Measurements from ENCODE around the gene PRKCB.

PRKCB gene

GRCh38 chr16:23836404-23837311 lies 875 bp downstream of the PRKCB start:
- no peak for DNase-seq

DNA sequence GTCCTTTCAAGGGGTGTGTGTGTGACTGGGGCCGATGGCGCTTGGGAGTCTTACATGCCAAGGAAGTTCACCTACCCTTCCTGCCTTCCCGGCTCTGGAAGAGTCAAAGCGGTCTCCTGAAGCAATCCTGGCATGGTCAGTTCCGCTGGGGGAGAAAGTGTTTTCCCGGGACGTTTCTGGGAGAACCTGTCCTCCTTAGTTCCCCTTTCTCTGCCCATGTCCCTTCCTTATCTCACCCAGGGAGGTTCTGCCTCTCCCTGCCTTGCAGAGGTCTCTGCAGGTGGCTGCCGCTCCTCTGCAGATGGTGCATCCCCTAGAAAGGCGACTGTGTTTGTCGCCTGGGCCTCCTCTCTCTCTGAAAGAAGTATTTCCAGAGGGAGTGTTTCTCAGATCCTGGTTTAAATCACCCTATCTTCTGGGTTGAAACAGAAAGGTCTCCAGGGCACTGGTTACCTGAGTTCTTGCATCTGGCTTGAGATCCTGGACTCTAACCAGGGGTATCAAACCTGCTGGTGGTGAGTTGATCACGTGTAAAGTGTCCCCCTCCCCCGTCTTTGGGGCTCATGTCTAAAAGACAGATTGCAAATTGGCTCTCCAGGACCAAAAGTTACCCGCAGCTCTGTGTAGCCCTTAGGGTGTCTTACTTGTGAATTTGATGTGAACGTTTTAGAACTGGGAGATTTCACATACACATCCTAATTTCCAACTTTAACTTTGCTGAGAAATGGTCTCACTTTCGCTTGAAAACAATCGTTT lies 1.9 kb downstream of the PRKCB start:
- no peak for DNase-seq

DNA sequence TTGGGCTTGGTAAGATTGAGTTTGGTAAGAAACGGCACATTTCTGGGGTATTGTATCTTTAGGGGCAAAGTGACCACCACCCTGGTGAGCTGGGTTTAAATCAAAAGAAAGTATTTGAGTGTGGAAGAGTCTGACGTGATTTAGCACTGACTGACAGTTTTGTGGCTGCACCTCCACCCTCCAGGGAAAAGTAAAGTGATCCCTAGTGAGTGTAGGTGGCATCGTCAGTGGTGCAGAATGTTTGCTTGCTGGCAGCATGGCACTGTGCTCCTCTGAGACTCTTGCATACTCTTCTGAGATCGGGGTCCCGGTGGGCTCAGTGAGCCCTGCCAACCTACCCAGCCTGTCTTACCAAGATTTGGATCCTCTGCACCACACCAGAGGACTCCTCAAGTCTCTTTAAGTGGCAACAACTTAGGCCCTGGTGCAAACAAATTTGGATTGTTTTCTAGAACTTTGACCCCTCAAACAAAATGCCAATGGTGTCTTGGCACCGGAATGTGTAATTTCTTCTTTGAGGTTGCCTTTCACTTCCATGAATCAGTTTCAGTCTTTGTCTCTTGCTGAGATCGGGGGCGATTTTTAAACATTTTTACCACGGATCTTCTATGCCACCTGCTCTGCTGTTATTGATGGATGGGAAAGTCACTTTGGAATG lies 2.8 kb downstream of the PRKCB start:
- DNase-seq = no peak

- DNase-seq = no peak
These were observed 4.5 kb downstream of the PRKCB start for GRCh38 chr16:23840310-23840709.

GRCh38 chr16:23842137-23842600 lies 6.4 kb downstream of the PRKCB start:
- DNase-seq = no peak

DNA sequence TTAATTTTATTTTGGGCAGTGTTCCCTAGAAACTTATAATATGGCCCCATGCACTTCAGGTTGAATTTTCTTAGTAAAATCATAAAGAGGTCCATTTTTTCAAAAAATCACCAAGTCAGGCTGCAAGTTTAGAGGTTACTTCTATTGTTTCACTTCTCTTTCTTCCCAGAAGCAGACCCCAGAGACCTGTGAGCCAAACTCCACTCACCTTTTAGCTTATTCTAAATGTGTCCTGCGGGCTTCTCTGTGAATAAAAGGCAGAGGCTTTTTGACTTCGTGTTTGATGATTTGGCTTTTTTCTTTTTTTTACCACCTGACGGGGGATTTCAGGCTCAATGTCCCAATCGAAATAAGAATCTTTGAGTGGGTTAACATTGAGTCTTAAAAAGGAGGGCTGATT lies 7.4 kb downstream of the PRKCB start:
- no peak for DNase-seq

GRCh38 chr16:23847251-23847650 lies 11.5 kb downstream of the PRKCB start:
- DNase-seq = no peak

DNA sequence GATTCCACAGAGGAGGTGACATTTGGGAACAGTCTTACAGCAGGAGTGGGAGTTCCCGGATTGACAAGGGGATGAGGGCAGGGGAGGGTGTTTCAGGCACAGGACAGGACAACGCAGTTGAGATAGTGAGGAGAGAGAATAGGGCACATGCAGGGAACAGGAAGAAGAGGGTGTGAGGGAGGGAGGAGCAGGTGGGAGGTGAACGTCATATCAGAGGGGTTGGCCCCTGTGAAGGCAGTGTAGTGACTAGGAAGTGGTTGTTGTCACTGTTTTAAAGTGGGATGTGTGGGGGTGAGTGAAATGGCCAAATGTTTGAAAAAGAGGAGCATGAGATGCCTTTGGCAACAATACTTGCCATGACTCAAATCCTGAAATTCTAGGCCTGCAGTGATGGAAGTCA lies 12.2 kb downstream of the PRKCB start:
- DNase-seq = no peak

- no peak for DNase-seq
These were observed 13.2 kb downstream of the PRKCB start for GRCh38 chr16:23848958-23849357.

GRCh38 chr16:23852794-23853562 lies 17.2 kb downstream of the PRKCB start:
- DNase-seq = no peak

DNA sequence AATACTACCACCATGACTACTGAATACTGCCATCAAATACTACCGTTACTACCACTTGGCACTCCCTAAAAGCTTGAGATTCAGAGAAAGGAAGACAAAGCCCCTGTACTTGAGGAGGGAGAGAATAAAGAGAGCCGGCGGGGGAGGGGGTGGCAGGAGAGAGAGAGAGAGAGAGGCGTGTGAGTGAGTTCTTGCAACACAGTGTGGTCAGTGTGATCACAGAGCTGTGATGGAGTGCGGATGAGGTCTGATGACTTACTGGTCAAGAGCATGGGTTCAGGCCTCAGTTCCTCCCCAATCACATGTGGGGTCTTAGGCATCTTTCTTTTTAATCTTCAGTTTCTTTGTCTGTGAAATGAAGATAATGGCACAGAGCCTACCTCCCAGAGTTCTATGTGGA lies 19.2 kb downstream of the PRKCB start:
- DNase-seq = no peak

GRCh38 chr16:23856251-23856709 lies 20.5 kb downstream of the PRKCB start:
- no peak for DNase-seq

GRCh38 chr16:23857256-23857880 lies 21.6 kb downstream of the PRKCB start:
- DNase-seq = no peak

GRCh38 chr16:23857881-23858269 lies 22.1 kb downstream of the PRKCB start:
- no peak for DNase-seq

DNA sequence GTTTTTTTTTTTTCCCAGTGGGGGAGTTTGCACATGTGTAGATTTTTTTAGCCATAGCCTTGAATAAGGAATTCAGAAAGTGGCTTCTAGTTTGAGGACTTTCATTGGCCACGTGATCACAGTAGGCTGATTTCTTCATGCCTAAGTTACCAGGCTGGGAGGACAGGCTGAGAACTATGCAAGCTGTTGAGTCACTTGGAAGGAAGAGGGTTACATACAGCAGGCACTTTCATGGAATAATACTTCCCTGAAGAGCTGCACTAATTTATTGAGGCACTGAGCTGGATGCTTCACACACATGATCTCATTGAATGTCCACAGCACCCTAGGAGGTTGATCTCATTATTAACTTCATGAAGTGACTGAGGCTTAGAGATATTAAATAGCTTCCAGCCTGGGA lies 22.8 kb downstream of the PRKCB start:
- DNase-seq = no peak

- no peak for DNase-seq
These were observed 24.0 kb downstream of the PRKCB start for GRCh38 chr16:23859713-23860269.

- no peak for DNase-seq
These were observed 26.1 kb downstream of the PRKCB start for GRCh38 chr16:23861874-23862273.

DNA sequence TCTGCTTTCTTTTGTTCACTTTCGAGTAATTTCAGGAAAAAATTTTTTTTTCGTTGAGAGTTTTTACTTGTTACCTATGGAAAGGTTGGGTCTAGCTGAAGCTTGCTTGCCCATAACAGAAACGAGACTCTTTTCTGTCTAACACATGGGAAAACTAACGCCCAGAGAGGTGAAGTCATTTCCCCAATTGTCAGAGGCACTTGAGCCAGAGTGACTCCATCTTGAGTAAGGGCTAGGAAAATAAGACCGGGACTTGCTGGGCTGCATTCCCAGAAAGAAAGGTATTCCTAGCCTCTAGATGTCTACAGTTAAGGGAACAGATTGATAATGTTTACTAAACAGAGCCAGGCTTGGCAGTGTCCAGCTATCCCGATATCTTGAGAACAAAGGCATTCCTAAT lies 26.8 kb downstream of the PRKCB start:
- no peak for DNase-seq

DNA sequence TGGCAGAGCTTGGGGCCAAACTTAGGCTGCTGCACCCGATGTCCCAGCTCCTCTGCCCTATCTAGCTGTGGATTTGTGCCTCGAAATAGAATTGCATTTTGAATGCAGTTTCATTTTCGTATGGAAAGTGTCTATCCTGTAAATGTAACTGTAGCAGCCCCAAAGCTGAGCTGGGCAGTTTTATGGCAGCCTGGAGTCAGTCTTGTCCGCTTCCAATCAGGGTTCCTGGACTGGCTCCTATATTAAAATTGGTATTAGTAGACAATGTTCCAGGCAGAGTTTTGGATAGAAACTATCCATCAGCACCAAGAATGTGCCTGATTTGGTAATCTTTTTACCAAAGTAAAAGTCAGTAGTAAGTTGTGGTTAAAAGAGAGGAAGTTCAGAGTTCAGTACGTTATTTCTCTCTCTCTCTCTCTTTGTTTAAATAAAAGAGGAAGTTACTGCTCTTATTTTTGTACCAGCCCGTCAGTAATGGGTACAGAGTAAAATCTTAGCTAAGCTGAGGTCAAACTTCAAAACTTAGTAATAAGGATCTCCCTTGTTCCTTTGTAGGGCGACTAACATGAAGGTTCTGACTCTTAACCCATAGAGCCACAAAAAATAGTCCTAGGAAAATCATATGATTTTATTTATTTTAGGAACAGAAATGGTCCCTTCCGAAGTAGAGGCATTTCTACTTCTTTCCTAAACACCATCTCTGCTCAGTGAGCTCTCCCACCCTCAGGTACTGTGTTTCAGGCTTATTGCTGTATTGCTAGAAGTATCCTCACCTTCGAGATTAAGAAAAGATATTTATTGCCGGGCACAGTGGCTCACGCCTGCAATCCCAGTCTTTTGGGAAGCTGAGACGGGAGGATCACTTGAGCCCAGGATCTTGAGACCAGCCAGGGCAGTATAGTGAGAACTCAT lies 28.0 kb downstream of the PRKCB start:
- no peak for DNase-seq

GRCh38 chr16:23865853-23866252 lies 30.1 kb downstream of the PRKCB start:
- no peak for DNase-seq

GRCh38 chr16:23866621-23867020 lies 30.8 kb downstream of the PRKCB start:
- DNase-seq = no peak

Data from NCI-H446 treated with DMSO at 0.1 percent for 48 hours (cell line).